Fibroblast of lung (primary cell): ENCODE results near the gene PDE4D. TPM values are rescaled to one million over a fixed set of nuclear protein-coding genes. Genes with fewer than 3 reads are reported as not detected.
A peak's percentile ranks its signal among the peaks of the same experiment; 100 is the strongest.

Source experiments
- DNase-seq, 2 donors: peaks; one replicate each; pipeline versions ENCODE4 v3.0.0 to v3.0.0-alpha.2; 2010; ENCODE audit warnings: low read depth in 2 of 2
- H2AFZ ChIP-seq: 2 replicates; pipeline ENCODE4 v1.5.1; 2012; ENCODE audit warnings: low read length, control low read depth, inconsistent platforms
- H3K27ac ChIP-seq: 2 replicates; pipeline ENCODE4 v1.5.1; 2011; ENCODE audit warnings: low read length, control low read depth; ENCODE audit not compliant: insufficient read depth
- H3K27me3 ChIP-seq: 2 replicates; pipeline ENCODE4 v1.5.1; 2011; ENCODE audit warnings: mild to moderate bottlenecking, low read length; ENCODE audit not compliant: control insufficient read depth, insufficient read depth
- H3K36me3 ChIP-seq: 2 replicates; pipeline ENCODE4 v1.5.1; 2011; ENCODE audit warnings: low read length; ENCODE audit not compliant: control insufficient read depth, insufficient read depth
- H3K4me1 ChIP-seq: 2 replicates; pipeline ENCODE4 v1.5.1; 2011; ENCODE audit warnings: low read length; ENCODE audit not compliant: control insufficient read depth, insufficient read depth; ENCODE audit errors: extremely low read depth
- H3K4me2 ChIP-seq: 2 replicates; pipeline ENCODE4 v1.5.1; 2011; ENCODE audit warnings: low read length, control low read depth; ENCODE audit not compliant: insufficient read depth; ENCODE audit errors: extremely low read depth
- H3K4me3 ChIP-seq, 4 experiments: fragments of 200-600 bp in 1 of 4; sonication (generic) in 1 of 4; replicated peaks in 1 of 4; 2 replicates each; pipeline ENCODE4 v1.5.1; 2011 to 2016; ENCODE audit warnings: low read length in 4 of 4, low read depth in 3 of 4, mild to moderate bottlenecking in 3 of 4, control low read depth in 2 of 4, inconsistent platforms in 1 of 4, mixed read lengths in 1 of 4; ENCODE audit not compliant: insufficient read depth in 1 of 4; ENCODE audit errors: control extremely low read depth in 1 of 4
- H3K79me2 ChIP-seq: 2 replicates; pipeline ENCODE4 v1.5.1; 2012; ENCODE audit warnings: mild to moderate bottlenecking, low read length, inconsistent platforms; ENCODE audit not compliant: control insufficient read depth, insufficient read depth
- H3K9ac ChIP-seq: 2 replicates; pipeline ENCODE4 v1.5.1; 2011; ENCODE audit warnings: mild to moderate bottlenecking, low read length, control low read depth; ENCODE audit not compliant: insufficient read depth
- H3K9me3 ChIP-seq: 2 replicates; pipeline ENCODE4 v1.5.1; 2012; ENCODE audit warnings: low read depth, low read length; ENCODE audit not compliant: control insufficient read depth, insufficient read depth
- H4K20me1 ChIP-seq: 2 replicates; pipeline ENCODE4 v1.5.1; 2011; ENCODE audit warnings: low read length; ENCODE audit not compliant: control insufficient read depth, insufficient read depth; ENCODE audit errors: extremely low read depth
- CTCF ChIP-seq, 2 donors: IDR thresholded peaks in 1 of 2; conservative IDR thresholded peaks in 1 of 2; 1 replicate in 1 of 2; 2 replicates in 1 of 2; pipeline ENCODE4 v1.5.1; 2011 to 2012; ENCODE audit warnings: low read length in 2 of 2, control low read depth in 1 of 2, inconsistent platforms in 1 of 2, low read depth in 1 of 2, mild to moderate bottlenecking in 1 of 2
- EZH2 ChIP-seq: IDR thresholded peaks from 2 replicates; pipeline ENCODE4 v1.5.1; 2012; ENCODE audit warnings: low read length, control low read depth, mild to moderate bottlenecking; ENCODE audit errors: missing control alignments
- polyA plus RNA-seq, 2 donors: library from polyadenylated mRNA; depleted of rRNA in 1 of 2; stranded (reverse) in 1 of 2; unstranded in 1 of 2; fragments of >200 nt; gene quantifications; 2 replicates each; pipeline ENCODE4 v1.2.1, GENCODE V29; 2011 to 2012; ENCODE audit warnings: missing spikeins in 1 of 2
- total RNA-seq: library from RNA; depleted of rRNA; stranded (reverse); fragments of >200 nt; gene quantifications from 2 replicates; pipeline ENCODE4 v1.2.1, GENCODE V29; 2014

The PDE4D gene
- total and polyA plus RNA-seq, 2 donors (not counting 1 experiment from before 2014, with no cell fraction given) = 2.1 to 8.3 TPM

DNA sequence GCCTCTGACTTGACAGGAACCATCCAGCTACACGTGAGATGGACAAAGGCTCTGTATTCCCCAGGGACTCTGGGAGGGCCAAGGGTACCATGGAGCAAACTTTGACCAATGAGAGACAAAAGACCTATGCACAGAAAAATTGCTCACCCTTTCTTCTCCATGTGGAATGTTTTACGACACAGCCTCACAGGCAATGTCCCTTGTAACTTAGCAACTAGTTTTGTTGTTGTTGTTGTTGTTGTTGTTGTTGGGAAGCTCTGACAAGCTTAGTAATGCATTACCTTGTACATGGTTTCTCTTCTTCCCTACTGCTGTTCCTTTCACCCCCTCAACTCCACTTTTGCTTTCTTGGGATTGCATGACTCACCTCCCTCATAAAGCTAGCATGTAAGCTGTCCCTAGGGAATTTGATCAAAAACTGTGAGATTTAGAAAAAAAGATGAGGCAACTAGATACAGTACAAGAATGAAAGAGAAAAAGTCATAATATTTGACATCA is 759.7 kb downstream of the PDE4D start:
- H4K20me1 ChIP-seq = no peaks in the 10 kb centered on the region
- H3K4me1 ChIP-seq = peaks cover 2% of the 10 kb centered on the region
- no peaks in the 10 kb centered on the region for H3K36me3 ChIP-seq
- no peak overlapping the region for H2AFZ ChIP-seq
- H3K9ac ChIP-seq = no peak overlapping the region
- TF ChIP-seq CTCF (conservative IDR thresholded peaks at IDR 0.05 in 1 of 2, IDR thresholded peaks at IDR 0.05 in 1 of 2; ENCODE audit: low read depth in 1 of 2, low read length in 2 of 2) (no peak), EZH2 (no peak)
- DNase-seq = peak; percentile 64 to 91
- no peak overlapping the region for H3K4me2 ChIP-seq
- no peaks in the 10 kb centered on the region for H3K9me3 ChIP-seq
- H3K27ac ChIP-seq = no peak overlapping the region
- H3K79me2 ChIP-seq = no peaks in the 10 kb centered on the region
- H3K4me3 ChIP-seq = no peak overlapping the region
- H3K27me3 ChIP-seq = no peaks in the 10 kb centered on the region

GRCh38 chr5:59132131-59132530 is 761.4 kb downstream of the PDE4D start:
- Histone ChIP-seq H3K4me1 (peaks cover 2% of the 10 kb centered on the region), H3K27me3 (no peaks in the 10 kb centered on the region), H4K20me1 (no peaks in the 10 kb centered on the region), H2AFZ (no peak overlapping the region), H3K36me3 (no peaks in the 10 kb centered on the region), H3K9me3 (no peaks in the 10 kb centered on the region), H3K79me2 (no peaks in the 10 kb centered on the region), H3K27ac (no peak overlapping the region), H3K9ac (no peak overlapping the region), H3K4me3 (no peak overlapping the region), H3K4me2 (no peak overlapping the region)
- no peak for DNase-seq
- TF ChIP-seq CTCF (conservative IDR thresholded peaks at IDR 0.05 in 1 of 2, IDR thresholded peaks at IDR 0.05 in 1 of 2; ENCODE audit: low read depth in 1 of 2, low read length in 2 of 2) = no peak
- TF ChIP-seq EZH2 = no peak

DNA sequence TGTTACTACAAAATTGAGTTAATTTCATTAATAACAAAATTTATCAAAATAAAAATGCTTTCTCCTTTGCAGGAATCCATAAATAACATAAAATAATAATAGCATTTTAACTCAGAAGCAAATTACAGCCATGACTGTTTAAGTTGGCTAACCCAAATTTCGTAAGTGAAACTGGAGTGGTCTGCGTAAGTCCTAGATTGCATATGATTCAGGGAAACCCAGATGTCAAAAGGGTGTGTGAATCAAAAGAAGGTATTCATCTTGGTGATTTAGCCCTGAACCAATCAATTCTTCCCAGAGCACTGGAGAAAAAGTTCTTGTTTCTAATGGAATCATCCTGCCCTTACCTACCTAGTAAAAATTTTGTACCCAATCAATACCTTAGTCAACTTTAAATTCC is 763.1 kb downstream of the PDE4D start:
- Histone ChIP-seq H4K20me1 (no peaks in the 10 kb centered on the region), H3K27me3 (no peaks in the 10 kb centered on the region), H3K36me3 (no peaks in the 10 kb centered on the region), H2AFZ (no peak overlapping the region), H3K9ac (no peak overlapping the region), H3K4me3 (no peak overlapping the region), H3K4me1 (peaks cover 5% of the 10 kb centered on the region), H3K79me2 (no peaks in the 10 kb centered on the region), H3K9me3 (no peaks in the 10 kb centered on the region), H3K27ac (no peak overlapping the region), H3K4me2 (no peak overlapping the region)
- peak in 1 of 2 donors; percentile 89 for DNase-seq
- no peak for TF ChIP-seq CTCF (conservative IDR thresholded peaks at IDR 0.05 in 1 of 2, IDR thresholded peaks at IDR 0.05 in 1 of 2; ENCODE audit: low read depth in 1 of 2, low read length in 2 of 2)
- TF ChIP-seq EZH2 = no peak
